OCI-LY3 (cell line): ENCODE results near the gene DEPP1.

ENCODE experiments used
- H2AFZ ChIP-seq: fragments of 200-600, 300-600 bp; shearing (Covaris generic); 2 replicates; pipeline ENCODE4 v1.6.0; 2014; ENCODE audit warnings: antibody characterized with exemption, low read depth, low read length
- H3K27ac ChIP-seq: fragments of 200-600, 300-600 bp; sonication (generic); 2 replicates; pipeline ENCODE4 v1.5.1; 2014; ENCODE audit warnings: mild to moderate bottlenecking, low read length, moderate library complexity, mixed read lengths
- H3K27me3 ChIP-seq: fragments of 200-600, 300-600 bp; sonication (generic); 2 replicates; pipeline ENCODE4 v1.6.1; 2014; ENCODE audit warnings: low read depth, low read length, mixed read lengths
- H3K36me3 ChIP-seq: fragments of 200-600, 300-600 bp; sonication (generic); replicated peaks from 2 replicates; pipeline ENCODE3; 2014; ENCODE audit warnings: low read depth, low read length, mixed read lengths
- H3K4me1 ChIP-seq: fragments of 300-600, 200-600 bp; sonication (generic); 2 replicates; pipeline ENCODE4 v1.6.1; 2014; ENCODE audit warnings: low read length, mixed read lengths
- H3K4me2 ChIP-seq: fragments of 200-600, 300-600 bp; sonication (generic); 2 replicates; pipeline ENCODE4 v1.6.1; 2014; ENCODE audit warnings: low read length, mixed read lengths
- H3K4me3 ChIP-seq: fragments of 300-600, 200-600 bp; sonication (generic); 2 replicates; pipeline ENCODE4 v1.5.1; 2014; ENCODE audit warnings: antibody characterized with exemption, mild to moderate bottlenecking, low read length, moderate library complexity
- H3K79me2 ChIP-seq: fragments of 300-600, 200-600 bp; shearing (Covaris generic); 2 replicates; pipeline ENCODE4 v1.6.1; 2014; ENCODE audit warnings: mild to moderate bottlenecking, low read length, mixed read lengths
- H3K9ac ChIP-seq: fragments of 300-600, 200-600 bp; shearing (Covaris generic); 2 replicates; pipeline ENCODE4 v1.6.0; 2014; ENCODE audit warnings: mild to moderate bottlenecking, low read length, moderate library complexity
- H3K9me3 ChIP-seq: fragments of 200-600, 300-600 bp; shearing (Covaris generic); 2 replicates; pipeline ENCODE4 v1.6.1; 2014; ENCODE audit warnings: low read length, mixed read lengths; ENCODE audit not compliant: insufficient read depth
- H4K20me1 ChIP-seq: fragments of 200-600, 300-600 bp; sonication (generic); 2 replicates; pipeline ENCODE4 v1.6.1; 2016; ENCODE audit warnings: low read length, mixed read lengths; ENCODE audit not compliant: insufficient read depth
- EZH2phosphoT487 ChIP-seq: fragments of 200-600 bp; shearing (Covaris generic); IDR thresholded peaks from 2 replicates; pipeline ENCODE4 v1.6.1; 2018; ENCODE audit warnings: antibody characterized with exemption, mixed run types, low read depth
- TF ChIP-seq, protein P1 (sequence below): fragments of 200-600, 300-600 bp; sonication (generic); IDR thresholded peaks from 2 replicates; pipeline ENCODE4 v1.5.1; 2014; ENCODE audit warnings: antibody characterized with exemption, low read length, low read depth

The DEPP1 gene

DNA sequence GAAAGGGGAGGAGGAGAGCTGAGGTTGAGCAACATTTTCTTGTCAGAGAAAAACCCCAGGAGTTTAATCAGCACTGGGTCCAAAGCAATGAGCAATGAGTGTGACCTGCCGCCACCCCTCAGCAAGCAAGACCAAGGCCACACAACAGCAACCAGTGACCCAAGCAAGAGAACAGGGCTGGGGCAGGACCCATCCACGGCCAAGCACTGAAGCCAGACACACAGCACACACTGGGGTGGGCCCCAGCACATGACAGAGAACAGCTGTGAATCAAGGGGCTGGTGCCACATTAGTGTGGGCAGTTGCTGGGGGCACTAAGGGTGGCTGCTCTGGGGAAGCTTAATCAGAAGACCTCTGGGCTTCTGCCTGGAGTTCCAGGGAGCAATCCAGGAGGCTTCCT, 51.3 kb downstream of the DEPP1 start:
- Histone ChIP-seq H3K4me1 (peaks cover 3% of the 10 kb centered on the region; the same call in 1 of the 2 replicates), H3K9ac (no peak overlapping the region)

DNA sequence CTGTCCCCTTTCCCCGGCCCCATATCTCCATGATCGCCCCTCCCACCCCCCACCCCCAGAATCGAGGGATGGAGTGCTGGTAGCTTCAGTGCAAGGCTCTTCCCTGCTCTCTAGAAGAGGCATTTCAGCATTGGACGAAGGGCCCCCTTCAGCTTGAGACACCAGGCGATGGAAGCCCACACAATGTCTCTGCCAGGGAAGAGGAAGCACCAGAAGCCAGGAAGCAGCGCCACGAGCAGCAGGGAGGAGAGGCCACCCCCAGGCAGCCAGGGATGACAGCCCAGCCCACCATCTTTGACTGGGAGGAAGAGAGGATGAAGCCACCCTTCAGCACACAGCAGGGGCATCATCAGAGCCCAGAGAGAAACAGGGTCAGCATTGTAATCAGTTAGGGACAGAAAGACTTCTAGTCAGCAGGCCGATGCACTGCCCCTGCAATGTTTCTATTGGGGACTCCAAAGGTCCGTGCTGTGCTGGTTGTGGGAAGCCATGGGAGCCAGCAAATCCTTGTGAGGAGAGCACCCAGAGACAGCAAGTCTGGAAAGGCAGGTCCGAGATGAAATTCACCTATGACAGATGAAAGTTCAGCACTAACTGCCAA, 51.8 kb downstream of the DEPP1 start:
- Histone ChIP-seq H3K27me3 (no peaks in the 10 kb centered on the region), H3K4me3 (no peak overlapping the region), H3K4me2 (no peak overlapping the region), H3K27ac (no peak overlapping the region), H3K36me3 (no peaks in the 10 kb centered on the region), H2AFZ (no peak overlapping the region), H3K9ac (no peak overlapping the region), H4K20me1 (no peaks in the 10 kb centered on the region), H3K79me2 (no peaks in the 10 kb centered on the region), H3K9me3 (no peaks in the 10 kb centered on the region), H3K4me1 (peaks cover 3% of the 10 kb centered on the region; the same call in 1 of the 2 replicates)
- no peak for TF ChIP-seq EZH2phosphoT487

More for the DNA sequence above, 51.3 kb downstream of the DEPP1 start:
- no peaks in the 10 kb centered on the region for H3K27me3 ChIP-seq
- no peaks in the 10 kb centered on the region for H3K9me3 ChIP-seq
- H3K79me2 ChIP-seq, result no peaks in the 10 kb centered on the region
- no peak overlapping the region for H2AFZ ChIP-seq
- no peaks in the 10 kb centered on the region for H4K20me1 ChIP-seq
- H3K27ac ChIP-seq, result no peak overlapping the region
- H3K36me3 ChIP-seq, result no peaks in the 10 kb centered on the region
- TF ChIP-seq, protein P1, sequence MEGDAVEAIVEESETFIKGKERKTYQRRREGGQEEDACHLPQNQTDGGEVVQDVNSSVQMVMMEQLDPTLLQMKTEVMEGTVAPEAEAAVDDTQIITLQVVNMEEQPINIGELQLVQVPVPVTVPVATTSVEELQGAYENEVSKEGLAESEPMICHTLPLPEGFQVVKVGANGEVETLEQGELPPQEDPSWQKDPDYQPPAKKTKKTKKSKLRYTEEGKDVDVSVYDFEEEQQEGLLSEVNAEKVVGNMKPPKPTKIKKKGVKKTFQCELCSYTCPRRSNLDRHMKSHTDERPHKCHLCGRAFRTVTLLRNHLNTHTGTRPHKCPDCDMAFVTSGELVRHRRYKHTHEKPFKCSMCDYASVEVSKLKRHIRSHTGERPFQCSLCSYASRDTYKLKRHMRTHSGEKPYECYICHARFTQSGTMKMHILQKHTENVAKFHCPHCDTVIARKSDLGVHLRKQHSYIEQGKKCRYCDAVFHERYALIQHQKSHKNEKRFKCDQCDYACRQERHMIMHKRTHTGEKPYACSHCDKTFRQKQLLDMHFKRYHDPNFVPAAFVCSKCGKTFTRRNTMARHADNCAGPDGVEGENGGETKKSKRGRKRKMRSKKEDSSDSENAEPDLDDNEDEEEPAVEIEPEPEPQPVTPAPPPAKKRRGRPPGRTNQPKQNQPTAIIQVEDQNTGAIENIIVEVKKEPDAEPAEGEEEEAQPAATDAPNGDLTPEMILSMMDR, result no peak
- TF ChIP-seq EZH2phosphoT487, result no peak
- H3K4me3 ChIP-seq, result no peak overlapping the region
- H3K4me2 ChIP-seq, result no peak overlapping the region
